Erythroblast (primary cell): Measurements from ENCODE around the gene CHD1L.

Experiments
- DNase-seq, 2 experiments: peaks; one replicate each; lab custom pipeline; 2025; lab: John Stamatoyannopoulos, UW
- GATA1 ChIP-seq: IDR thresholded peaks from 2 replicates; pipeline ENCODE4 v1.6.1; 2011; ENCODE audit warnings: low read depth, mild to moderate bottlenecking, control low read depth, low read length, moderate library complexity
- POLR2A ChIP-seq: IDR thresholded peaks from 2 replicates; pipeline ENCODE4 v1.6.1; 2011; ENCODE audit warnings: mild to moderate bottlenecking, low read length

Gene CHD1L

DNA sequence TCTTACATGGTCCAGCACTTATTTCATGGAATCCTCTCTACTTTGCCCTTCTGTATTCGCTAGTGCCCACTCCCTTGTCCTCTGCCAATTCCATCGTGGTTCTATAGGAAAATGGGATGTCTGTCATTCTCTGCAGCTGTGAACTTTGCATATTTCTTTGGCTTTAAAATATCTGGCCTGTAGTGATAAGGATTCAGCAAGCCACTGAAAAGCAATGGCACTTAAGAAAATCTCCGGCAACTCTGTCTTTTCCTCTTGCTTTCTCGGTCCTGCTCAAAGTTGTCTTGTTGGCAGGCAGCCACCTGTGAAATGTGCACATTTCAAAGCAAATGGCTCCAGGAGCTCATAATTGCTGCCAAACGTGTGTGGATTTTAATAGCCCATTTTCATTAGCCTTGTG lies 91.8 kb downstream of the CHD1L start:
- TF ChIP-seq POLR2A (no peak), GATA1 (no peak)
- DNase-seq, result no peak

DNA sequence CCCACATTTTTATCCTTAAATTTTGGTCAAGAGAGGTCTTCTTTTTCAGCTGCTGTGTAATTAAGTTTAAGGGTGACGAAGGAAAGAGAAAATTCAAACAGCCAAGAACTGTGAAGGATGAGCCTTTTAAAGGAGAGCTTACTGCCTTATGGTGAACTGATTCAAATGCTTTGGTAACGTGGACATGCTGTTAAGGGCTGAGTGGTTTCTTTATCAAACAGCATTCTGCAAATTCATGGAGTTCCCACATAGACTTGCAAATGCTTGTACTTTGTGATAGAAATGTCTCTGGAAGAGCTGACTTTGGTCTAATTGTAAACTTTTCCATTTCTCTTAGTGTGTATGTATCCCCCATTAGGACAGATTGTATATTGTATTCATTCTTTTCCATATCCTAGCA lies 93.8 kb downstream of the CHD1L start:
- DNase-seq, result no peak
- TF ChIP-seq POLR2A (no peak), GATA1 (no peak)

DNA sequence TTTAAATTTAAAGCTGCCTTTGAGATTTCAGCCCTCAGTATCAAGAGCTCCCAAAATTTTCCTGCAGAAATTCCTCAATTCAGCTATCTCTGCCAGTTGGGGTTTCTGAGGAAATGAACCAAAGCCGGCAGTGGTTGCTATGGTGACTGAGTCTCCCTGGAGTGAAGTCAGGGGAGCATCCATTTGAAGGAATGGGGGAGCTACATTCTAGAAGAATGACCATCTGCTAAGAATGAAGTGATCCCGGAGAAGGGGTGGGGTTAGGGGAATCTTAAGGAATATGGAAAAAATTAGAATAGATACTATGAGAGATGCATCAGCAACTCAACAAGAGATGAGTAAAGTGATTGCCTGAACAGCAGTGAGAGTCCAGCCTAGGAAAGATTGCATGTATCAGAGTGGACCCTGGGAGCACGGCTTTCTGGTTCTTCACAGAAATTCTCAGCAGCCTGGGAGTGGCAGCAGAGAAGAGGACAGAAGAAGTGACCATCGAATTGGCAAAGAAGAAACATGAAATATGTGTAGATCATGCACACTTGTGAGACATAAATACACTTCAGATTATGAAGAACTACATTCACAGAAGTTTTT lies 94.7 kb downstream of the CHD1L start:
- DNase-seq, result no peak
- no peak for TF ChIP-seq POLR2A
- no peak for TF ChIP-seq GATA1

DNA sequence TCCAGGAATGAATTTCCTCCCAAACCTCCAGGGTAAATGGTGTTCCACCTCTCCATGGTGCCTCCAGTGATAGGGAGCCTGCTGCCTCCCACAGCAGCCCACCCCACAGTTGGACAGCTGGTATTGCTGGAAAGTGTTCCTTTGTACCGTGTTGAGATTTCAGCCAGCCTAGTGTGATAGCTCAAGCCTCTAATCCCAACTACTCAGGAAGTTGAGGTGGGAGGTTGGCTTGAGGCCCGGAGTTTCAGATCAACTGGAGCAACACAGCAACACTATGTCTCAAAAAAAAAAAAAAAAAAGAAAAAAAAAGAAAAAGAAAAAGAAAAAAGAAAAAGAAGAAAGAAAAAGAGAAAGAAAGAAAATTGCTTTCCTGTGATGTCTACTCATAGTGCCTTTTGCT lies 96.1 kb downstream of the CHD1L start:
- TF ChIP-seq POLR2A (no peak), GATA1 (no peak)
- no peak for DNase-seq

DNA sequence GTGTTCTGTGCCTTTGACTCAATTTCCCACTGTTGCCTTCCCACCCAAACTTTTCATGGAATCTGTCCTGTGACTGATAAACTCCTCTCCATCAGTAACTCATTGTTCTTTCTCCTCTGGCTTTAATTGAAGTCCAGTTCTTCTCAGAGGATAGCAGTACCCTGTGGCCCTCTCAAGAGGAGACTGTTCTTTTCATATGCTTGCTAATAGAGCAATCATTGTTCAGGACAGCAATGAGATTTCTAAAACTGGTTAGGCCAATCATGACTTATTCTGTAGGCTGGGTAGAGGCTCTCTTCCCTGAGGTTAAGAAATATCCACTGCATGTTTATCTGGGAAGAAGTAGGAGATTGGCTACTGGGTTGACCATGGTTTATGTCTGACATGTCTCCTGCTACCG lies 98.8 kb downstream of the CHD1L start:
- TF ChIP-seq POLR2A (no peak), GATA1 (no peak)
- DNase-seq, result no peak
